HG03025 (cell line): ENCODE results near the gene RREB1.

Source experiments
- ATAC-seq: cut with Tn5 transposase; IDR thresholded peaks from one replicate; pipeline ENCODE4 v1.9.1; 2021; ENCODE audit warnings: mild to moderate bottlenecking, moderate library complexity; ENCODE audit not compliant: unreplicated experiment, low FRiP score

Gene RREB1

GRCh38 chr6:7238900-7239589 lies 131.3 kb downstream of the RREB1 start:
- ATAC-seq, result no peak

- no peak for ATAC-seq
Observed at GRCh38 chr6:7239590-7239948, 131.8 kb downstream of the RREB1 start.

- no peak for ATAC-seq
Observed at GRCh38 chr6:7240351-7240750, 132.6 kb downstream of the RREB1 start.

GRCh38 chr6:7241160-7241559 lies 133.4 kb downstream of the RREB1 start:
- ATAC-seq, result no peak

- no peak for ATAC-seq
Observed at GRCh38 chr6:7241709-7242645, 134.2 kb downstream of the RREB1 start.

- ATAC-seq, result no peak
Observed at GRCh38 chr6:7242835-7243178, 135.0 kb downstream of the RREB1 start.

- no peak for ATAC-seq
Observed at GRCh38 chr6:7243179-7243981, 135.6 kb downstream of the RREB1 start.

GRCh38 chr6:7245668-7246393 lies 138.1 kb downstream of the RREB1 start:
- ATAC-seq, result no peak

GRCh38 chr6:7246401-7247178 lies 138.8 kb downstream of the RREB1 start:
- no peak for ATAC-seq

- ATAC-seq, result no peak
Observed at GRCh38 chr6:7247179-7247456, 139.4 kb downstream of the RREB1 start.

- ATAC-seq, result no peak
Observed at GRCh38 chr6:7247828-7248227, 140.1 kb downstream of the RREB1 start.

GRCh38 chr6:7249391-7249790 lies 141.6 kb downstream of the RREB1 start:
- ATAC-seq, result no peak

- ATAC-seq, result no peak
Observed at GRCh38 chr6:7249946-7250643, 142.3 kb downstream of the RREB1 start.

GRCh38 chr6:7250812-7251211 lies 143.1 kb downstream of the RREB1 start:
- ATAC-seq, result no peak

GRCh38 chr6:7251646-7252260 lies 144.0 kb downstream of the RREB1 start:
- no peak for ATAC-seq

- ATAC-seq, result no peak
Observed at GRCh38 chr6:7252390-7252789, 144.6 kb downstream of the RREB1 start.

- no peak for ATAC-seq
Observed at GRCh38 chr6:7254980-7255835, 147.4 kb downstream of the RREB1 start.

GRCh38 chr6:7255918-7256317 lies 148.2 kb downstream of the RREB1 start:
- ATAC-seq, result no peak
